Liver (tissue), 9 donors: ENCODE data around the gene UBR2. TPM values are rescaled to one million over a fixed set of nuclear protein-coding genes. Genes with fewer than 3 reads are reported as not detected.
A peak's percentile ranks its signal among the peaks of the same experiment; 100 is the strongest.

Experiments
- DNase-seq: peaks from one replicate; pipeline ENCODE4 v3.0.0-alpha.2; 2017; ENCODE audit warnings: low spot score
- H3K27ac ChIP-seq, 2 donors: one replicate each; pipeline ENCODE4 v1.7.0; 2013; ENCODE audit warnings: inconsistent platforms in 2 of 2, low read length in 2 of 2, control low read depth in 1 of 2, low read depth in 1 of 2, mild to moderate bottlenecking in 1 of 2
- H3K27me3 ChIP-seq, 4 donors: one replicate each; pipeline versions ENCODE4 v1.6.1 to v1.7.0; 2013; ENCODE audit warnings: low read length in 3 of 4, inconsistent platforms in 1 of 4, mild to moderate bottlenecking in 1 of 4, moderate library complexity in 1 of 4; ENCODE audit not compliant: control insufficient read depth in 4 of 4, insufficient read depth in 4 of 4
- H3K36me3 ChIP-seq, 4 donors: one replicate each; pipeline versions ENCODE4 v1.6.1 to v1.7.0; 2013; ENCODE audit warnings: low read length in 3 of 4, mild to moderate bottlenecking in 3 of 4, low read depth in 1 of 4, moderate library complexity in 1 of 4; ENCODE audit not compliant: control insufficient read depth in 4 of 4, insufficient read depth in 3 of 4
- H3K4me1 ChIP-seq, 4 donors: one replicate each; pipeline versions ENCODE4 v1.6.1 to v1.7.0; 2013; ENCODE audit warnings: low read length in 3 of 4, mild to moderate bottlenecking in 3 of 4, moderate library complexity in 1 of 4; ENCODE audit not compliant: control insufficient read depth in 4 of 4, insufficient read depth in 4 of 4
- H3K4me3 ChIP-seq, 3 donors: one replicate each; pipeline versions ENCODE4 v1.6.1 to v1.7.0; 2013; ENCODE audit warnings: low read length in 3 of 3, control low read depth in 1 of 3, low read depth in 1 of 3, mild to moderate bottlenecking in 1 of 3
- H3K9ac ChIP-seq, 2 donors: one replicate each; pipeline ENCODE4 v1.7.0; 2013; ENCODE audit warnings: low read length in 2 of 2, mild to moderate bottlenecking in 2 of 2, moderate library complexity in 2 of 2, control low read depth in 1 of 2, low read depth in 1 of 2
- H3K9me3 ChIP-seq, 4 donors: one replicate each; pipeline versions ENCODE4 v1.6.1 to v1.7.0; 2013; ENCODE audit warnings: low read length in 3 of 4; ENCODE audit not compliant: control insufficient read depth in 4 of 4
- CTCF ChIP-seq: fragments of 150-350 bp; IDR thresholded peaks from 2 replicates; pipeline ENCODE4 v1.5.1; 2017; ENCODE audit warnings: improper control_type of control experiment, low read depth, low read length; ENCODE audit not compliant: missing input control
- EGR1 ChIP-seq, 2 donors: IDR thresholded peaks; 2 replicates each; pipeline ENCODE4 v1.6.1; 2016 to 2018; ENCODE audit warnings: antibody characterized with exemption in 2 of 2, low read depth in 2 of 2
- FOXA2 ChIP-seq: IDR thresholded peaks from 2 replicates; pipeline ENCODE4 v1.6.1; 2016; ENCODE audit warnings: antibody characterized with exemption
- GABPA ChIP-seq, 2 donors: IDR thresholded peaks in 1 of 2; conservative IDR thresholded peaks in 1 of 2; 2 replicates each; pipeline ENCODE4 v1.6.1; 2016; ENCODE audit warnings: antibody characterized with exemption in 2 of 2, mild to moderate bottlenecking in 1 of 2, moderate library complexity in 1 of 2
- HNF4G ChIP-seq: IDR thresholded peaks from 2 replicates; pipeline ENCODE4 v1.6.1; 2016; ENCODE audit warnings: antibody characterized with exemption
- JUND ChIP-seq, 2 donors: IDR thresholded peaks; 2 replicates each; pipeline ENCODE4 v1.6.1; 2016; ENCODE audit warnings: antibody characterized with exemption in 2 of 2
- MAX ChIP-seq: IDR thresholded peaks from 2 replicates; pipeline ENCODE4 v1.6.1; 2016; ENCODE audit warnings: antibody characterized with exemption
- NR2F2 ChIP-seq: IDR thresholded peaks from 2 replicates; pipeline ENCODE4 v1.6.1; 2016; ENCODE audit warnings: antibody characterized with exemption
- RAD21 ChIP-seq, 2 donors: IDR thresholded peaks; 2 replicates each; pipeline ENCODE4 v1.6.1; 2016; ENCODE audit warnings: antibody characterized with exemption in 2 of 2, mild to moderate bottlenecking in 2 of 2
- SP1 ChIP-seq: IDR thresholded peaks from 2 replicates; pipeline ENCODE4 v1.6.1; 2018; ENCODE audit warnings: antibody characterized with exemption, mild to moderate bottlenecking
- TAF1 ChIP-seq: conservative IDR thresholded peaks from 2 replicates; pipeline ENCODE4 v1.6.1; 2016; ENCODE audit warnings: antibody characterized with exemption, mild to moderate bottlenecking
- YY1 ChIP-seq: IDR thresholded peaks from 2 replicates; pipeline ENCODE4 v1.6.1; 2016; ENCODE audit warnings: antibody characterized with exemption, mild to moderate bottlenecking
- WGBS: extraction: QIAGEN DNeasy Blood & Tissue Kit; methylation state at CpG from one replicate; pipeline ENCODE4 v1.1.7; 2013; 5-methylcytosine and 5-hydroxymethylcytosine counted together
- polyA plus RNA-seq, 2 donors: library from polyadenylated mRNA; stranded (reverse) in 1 of 2; unstranded in 1 of 2; fragments of 200-250 nt in 1 of 2; fragments of >200 nt in 1 of 2; fragmentation: Nextera tagmentation in 1 of 2; extraction: Ambion mirVana in 1 of 2; gene quantifications; one replicate each; pipeline versions ENCODE4 v1.2.1 to v1.2.3, GENCODE V29; 2013 to 2015
- total RNA-seq, 2 donors: library from RNA; depleted of rRNA; stranded (reverse); fragments of >200 nt; gene quantifications; one replicate each; pipeline ENCODE4 v1.2.3, GENCODE V29; 2014
- TF ChIP-seq, protein P1 (sequence below): IDR thresholded peaks from 2 replicates; pipeline ENCODE4 v1.6.1; 2016; ENCODE audit warnings: antibody characterized with exemption, mild to moderate bottlenecking
- donor health status: healthy.
- donor health status: healthy.
- donor health status: healthy.
- donor health status: healthy.
- donor health status: healthy.

UBR2 gene
- total and polyA plus RNA-seq, 4 donors = 6.3 to 32.9 (median 19.3) TPM

GRCh38 chr6:42545226-42545773 is 18.5 kb upstream of the UBR2 start:
- DNase-seq = no peak
- Histone ChIP-seq H3K27ac (no peak overlapping the region), H3K9ac (no peak overlapping the region), H3K36me3 (no peaks in the 10 kb centered on the region), H3K4me3 (no peak overlapping the region), H3K27me3 (no peaks in the 10 kb centered on the region), H3K4me1 (peaks cover 0 to 6% (median 4%) of the 10 kb centered on the region in 4 donors), H3K9me3 (no peaks in the 10 kb centered on the region)
- 93% methylated on average over 7 of the region's 7 CpGs for WGBS
- TF ChIP-seq NR2F2 (no peak), FOXA2 (no peak), MAX (no peak)
- TF ChIP-seq, protein P1, sequence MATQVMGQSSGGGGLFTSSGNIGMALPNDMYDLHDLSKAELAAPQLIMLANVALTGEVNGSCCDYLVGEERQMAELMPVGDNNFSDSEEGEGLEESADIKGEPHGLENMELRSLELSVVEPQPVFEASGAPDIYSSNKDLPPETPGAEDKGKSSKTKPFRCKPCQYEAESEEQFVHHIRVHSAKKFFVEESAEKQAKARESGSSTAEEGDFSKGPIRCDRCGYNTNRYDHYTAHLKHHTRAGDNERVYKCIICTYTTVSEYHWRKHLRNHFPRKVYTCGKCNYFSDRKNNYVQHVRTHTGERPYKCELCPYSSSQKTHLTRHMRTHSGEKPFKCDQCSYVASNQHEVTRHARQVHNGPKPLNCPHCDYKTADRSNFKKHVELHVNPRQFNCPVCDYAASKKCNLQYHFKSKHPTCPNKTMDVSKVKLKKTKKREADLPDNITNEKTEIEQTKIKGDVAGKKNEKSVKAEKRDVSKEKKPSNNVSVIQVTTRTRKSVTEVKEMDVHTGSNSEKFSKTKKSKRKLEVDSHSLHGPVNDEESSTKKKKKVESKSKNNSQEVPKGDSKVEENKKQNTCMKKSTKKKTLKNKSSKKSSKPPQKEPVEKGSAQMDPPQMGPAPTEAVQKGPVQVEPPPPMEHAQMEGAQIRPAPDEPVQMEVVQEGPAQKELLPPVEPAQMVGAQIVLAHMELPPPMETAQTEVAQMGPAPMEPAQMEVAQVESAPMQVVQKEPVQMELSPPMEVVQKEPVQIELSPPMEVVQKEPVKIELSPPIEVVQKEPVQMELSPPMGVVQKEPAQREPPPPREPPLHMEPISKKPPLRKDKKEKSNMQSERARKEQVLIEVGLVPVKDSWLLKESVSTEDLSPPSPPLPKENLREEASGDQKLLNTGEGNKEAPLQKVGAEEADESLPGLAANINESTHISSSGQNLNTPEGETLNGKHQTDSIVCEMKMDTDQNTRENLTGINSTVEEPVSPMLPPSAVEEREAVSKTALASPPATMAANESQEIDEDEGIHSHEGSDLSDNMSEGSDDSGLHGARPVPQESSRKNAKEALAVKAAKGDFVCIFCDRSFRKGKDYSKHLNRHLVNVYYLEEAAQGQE = no peak

DNA sequence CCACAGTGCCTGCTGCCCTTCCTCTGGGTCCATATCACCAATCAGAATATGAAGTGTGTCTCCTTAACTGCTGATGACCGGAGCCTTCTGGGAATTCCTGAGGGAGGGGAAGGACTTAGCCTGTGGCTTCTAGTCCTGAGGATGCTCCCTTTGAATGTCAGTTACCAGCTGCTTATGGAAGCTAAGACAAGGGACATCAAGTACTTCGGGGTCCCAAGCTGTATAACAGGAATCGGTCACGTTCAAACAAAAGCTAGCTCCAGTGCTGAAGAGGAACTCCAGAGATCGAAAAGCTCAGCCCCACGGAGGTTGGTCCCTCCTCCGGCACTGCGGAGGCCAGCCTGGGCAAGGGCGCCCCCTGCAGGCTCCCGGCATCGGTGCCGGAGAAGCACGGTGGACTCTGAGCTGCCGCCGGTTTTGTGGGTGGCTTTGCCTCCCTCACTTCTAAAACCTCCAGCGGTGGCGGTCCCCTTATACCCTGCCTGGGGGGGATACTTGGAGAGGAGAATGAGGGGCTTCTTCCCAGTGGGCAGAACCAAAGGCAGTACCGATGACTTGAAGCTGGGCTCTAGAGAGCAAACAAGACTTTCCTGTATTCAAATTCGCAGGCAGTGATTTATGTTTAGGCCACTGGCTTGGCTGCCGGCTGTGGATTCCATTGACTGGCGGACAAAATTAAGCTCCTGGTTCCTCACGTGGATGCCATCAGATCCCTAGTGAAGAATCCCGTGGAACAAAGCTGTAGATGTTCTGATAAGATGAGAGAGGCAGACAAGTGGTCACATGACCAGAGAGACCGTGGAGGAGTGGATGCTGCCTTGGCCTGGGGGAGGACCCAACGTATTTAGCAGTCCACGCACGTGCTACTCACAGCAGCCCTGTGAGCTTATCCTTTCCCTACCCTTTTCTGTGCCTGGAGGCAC is 16.2 kb upstream of the UBR2 start:
- peak; percentile 85 for DNase-seq
- peak overlapping the region in 2 of 3 donors; percentile 38 to 52 for H3K4me3 ChIP-seq
- 13% methylated on average over 27 of the region's 27 CpGs for WGBS
- H3K36me3 ChIP-seq = no peaks in the 10 kb centered on the region
- H3K9ac ChIP-seq = no peak overlapping the region
- peak overlapping the region in 1 of 2 donors; percentile 7 for H3K27ac ChIP-seq
- peaks cover 0 to 6% (median 4%) of the 10 kb centered on the region in 4 donors for H3K4me1 ChIP-seq
- H3K27me3 ChIP-seq = no peaks in the 10 kb centered on the region
- TF ChIP-seq EGR1 (IDR thresholded peaks at IDR 0.05; ENCODE audit: low read depth in 2 of 2) (no peak), CTCF (peak; percentile 71), RAD21 (IDR thresholded peaks at IDR 0.05) (peak; percentile 80 to 89)
- no peaks in the 10 kb centered on the region for H3K9me3 ChIP-seq

DNA sequence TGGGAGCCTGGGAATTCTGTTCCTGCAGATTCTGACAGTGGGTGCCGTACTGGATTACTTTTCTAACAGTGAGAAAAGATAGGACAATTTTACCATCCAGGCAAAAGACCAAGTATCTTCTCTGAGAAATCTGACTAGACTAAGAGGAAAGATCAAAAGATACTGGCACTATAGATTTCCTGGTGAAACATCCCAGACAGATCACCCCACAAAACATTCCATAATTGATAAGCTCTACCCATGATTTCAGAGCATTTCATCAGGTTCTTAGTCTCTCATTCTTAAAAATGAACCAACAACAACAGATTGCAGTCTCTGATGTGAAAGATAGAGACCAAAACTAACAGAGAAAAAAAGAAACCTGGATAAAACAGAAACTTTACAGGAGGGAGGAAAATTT is 13.6 kb upstream of the UBR2 start:
- WGBS = 93% methylated on average over 1 of the region's 1 CpG
- Histone ChIP-seq H3K27ac (no peak overlapping the region), H3K4me1 (peaks cover 3 to 6% (median 4%) of the 10 kb centered on the region in 4 donors), H3K9ac (no peak overlapping the region), H3K9me3 (no peaks in the 10 kb centered on the region), H3K27me3 (no peaks in the 10 kb centered on the region), H3K4me3 (no peak overlapping the region), H3K36me3 (no peaks in the 10 kb centered on the region)
- DNase-seq = no peak
- no peak for TF ChIP-seq CTCF
- TF ChIP-seq, protein P1 = no peak
- no peak for TF ChIP-seq HNF4G
- no peak for TF ChIP-seq MAX
- TF ChIP-seq YY1 = no peak
- TF ChIP-seq TAF1 = no peak
- TF ChIP-seq JUND (IDR thresholded peaks at IDR 0.05) = no peak
- TF ChIP-seq GABPA (IDR thresholded peaks at IDR 0.05 in 1 of 2, conservative IDR thresholded peaks at IDR 0.05 in 1 of 2) = no peak
- no peak for TF ChIP-seq SP1
- TF ChIP-seq NR2F2 = no peak
